CD4-positive, alpha-beta T cell treated with Interferon gamma for 1 hour (primary cell): ENCODE results near the gene SKP1.
A peak's percentile ranks its signal among the peaks of the same experiment; 100 is the strongest.

ENCODE experiments used
- DNase-seq: peaks from one replicate; pipeline ENCODE4 v3.0.0-alpha.2; 2020

Gene SKP1

DNA sequence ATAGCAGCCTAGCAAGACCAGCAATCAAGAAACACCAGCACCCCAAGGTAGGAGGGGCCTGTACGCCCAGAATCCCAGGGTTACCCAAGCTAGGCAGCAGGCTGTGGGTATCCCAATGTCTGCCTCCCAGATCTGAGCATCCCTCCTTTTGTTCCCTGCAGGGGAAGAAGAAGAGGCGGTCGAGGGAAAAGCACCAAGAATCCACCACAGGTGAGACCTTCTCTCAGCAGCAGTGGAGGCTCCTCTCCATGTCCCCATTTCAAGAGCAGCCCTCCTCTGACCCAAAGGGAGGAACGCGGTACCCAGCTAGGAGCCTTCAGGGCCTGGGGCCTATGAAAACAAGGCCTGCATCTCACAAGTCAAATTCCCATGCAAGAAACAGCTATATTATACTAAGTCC is 33.3 kb downstream of the SKP1 start:
- DNase-seq = no peak

DNA sequence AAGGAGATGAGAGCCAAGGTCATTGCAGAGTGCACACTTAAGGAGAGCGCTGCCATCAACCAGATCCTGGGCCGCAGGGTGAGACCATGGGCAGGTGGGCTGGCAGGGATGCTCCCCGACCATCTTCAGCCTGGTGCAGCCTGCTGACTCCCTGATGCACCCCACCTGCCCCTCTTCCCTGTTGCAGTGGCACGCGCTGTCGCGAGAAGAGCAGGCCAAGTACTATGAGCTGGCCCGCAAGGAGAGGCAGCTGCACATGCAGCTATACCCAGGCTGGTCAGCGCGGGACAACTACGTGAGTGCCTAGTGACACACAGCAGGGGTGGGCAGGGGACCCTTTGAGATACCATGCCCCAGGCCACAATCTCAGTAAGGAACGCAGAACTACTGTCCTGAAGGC is 33.9 kb downstream of the SKP1 start:
- DNase-seq = no peak

DNA sequence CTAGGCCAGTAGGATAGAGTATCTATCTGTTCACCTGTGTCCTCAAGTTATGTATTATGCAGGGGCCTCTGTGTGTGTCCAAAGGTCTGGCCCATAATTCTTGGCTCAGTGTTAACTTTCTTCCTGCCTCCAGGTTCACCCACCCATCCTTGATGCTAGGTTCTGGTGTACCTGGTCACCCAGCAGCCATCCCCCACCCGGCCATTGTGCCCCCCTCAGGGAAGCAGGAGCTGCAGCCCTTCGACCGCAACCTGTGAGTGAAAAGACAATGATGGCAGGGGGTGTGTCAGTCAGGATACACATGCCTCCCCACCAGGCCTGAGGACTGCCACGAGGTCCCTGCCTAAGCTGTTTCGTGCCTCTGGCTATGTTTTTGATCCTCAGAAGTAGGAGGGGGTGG is 34.7 kb downstream of the SKP1 start:
- no peak for DNase-seq

DNA sequence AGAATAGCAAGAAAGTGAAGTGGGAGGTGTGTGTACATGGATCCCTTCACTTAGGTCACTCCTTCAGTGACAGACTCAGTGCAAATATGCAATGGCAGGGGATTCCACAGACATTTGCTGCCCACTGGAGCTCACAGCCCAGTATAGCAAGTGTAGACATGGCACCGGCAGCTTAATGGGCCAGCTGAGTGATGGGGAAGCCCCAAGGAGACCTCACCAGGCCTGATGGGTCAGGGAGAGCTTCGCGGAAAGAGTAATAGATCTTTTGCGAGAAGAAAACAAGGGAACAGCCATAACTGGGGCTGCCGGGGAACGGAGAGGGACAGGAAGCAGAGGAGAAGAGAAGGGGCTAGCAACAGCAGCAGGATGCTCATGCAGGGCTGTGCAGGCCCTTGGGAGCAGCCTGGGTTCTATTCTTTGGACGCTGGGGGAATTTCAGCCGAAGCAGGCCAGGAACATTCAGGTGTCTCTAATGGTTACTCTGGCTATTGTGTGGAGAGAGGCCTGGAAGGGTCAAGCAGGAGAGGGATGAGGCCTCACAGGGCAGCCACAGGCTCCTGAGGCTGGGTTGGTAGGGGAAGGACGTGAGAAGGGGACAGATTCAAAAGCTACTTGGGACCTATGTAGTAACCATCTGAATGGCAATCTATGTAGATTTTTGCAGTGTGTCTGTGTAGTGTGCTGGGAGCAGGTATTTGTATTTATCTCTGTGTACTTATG is 35.3 kb downstream of the SKP1 start:
- no peak for DNase-seq

DNA sequence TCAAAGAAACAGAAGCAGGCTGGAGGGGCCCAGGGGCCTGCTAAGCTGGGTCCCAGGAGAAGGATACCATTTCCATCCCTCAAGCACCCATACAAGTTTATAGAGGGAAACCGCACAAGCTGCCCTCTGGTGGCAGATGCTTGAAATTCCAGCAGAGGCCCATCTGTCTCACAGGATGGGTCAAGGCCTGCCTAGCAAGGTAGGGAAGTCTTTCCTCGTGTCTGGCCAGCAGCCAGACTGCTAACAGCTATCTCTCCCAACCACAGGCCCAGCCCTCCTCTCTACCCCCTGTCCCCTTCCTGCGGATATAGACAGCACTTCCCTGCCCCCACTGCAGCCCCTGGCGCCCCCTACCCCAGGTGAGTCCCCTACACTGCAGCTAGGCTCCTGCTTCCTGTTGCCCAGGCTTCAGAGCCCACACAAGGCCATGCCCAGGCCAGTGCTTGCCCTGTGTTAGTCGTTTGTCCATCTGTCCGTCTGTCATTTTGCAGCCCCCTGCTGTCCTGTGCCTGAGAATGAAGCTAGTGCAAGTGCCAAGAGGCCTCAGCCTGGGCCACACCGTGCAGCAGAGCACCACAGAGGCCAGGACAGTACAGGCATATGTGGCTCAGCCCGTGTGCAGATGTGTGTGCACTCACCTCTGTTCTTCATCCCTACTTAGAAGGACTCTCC is 36.1 kb downstream of the SKP1 start:
- DNase-seq = peak; percentile 66

DNA sequence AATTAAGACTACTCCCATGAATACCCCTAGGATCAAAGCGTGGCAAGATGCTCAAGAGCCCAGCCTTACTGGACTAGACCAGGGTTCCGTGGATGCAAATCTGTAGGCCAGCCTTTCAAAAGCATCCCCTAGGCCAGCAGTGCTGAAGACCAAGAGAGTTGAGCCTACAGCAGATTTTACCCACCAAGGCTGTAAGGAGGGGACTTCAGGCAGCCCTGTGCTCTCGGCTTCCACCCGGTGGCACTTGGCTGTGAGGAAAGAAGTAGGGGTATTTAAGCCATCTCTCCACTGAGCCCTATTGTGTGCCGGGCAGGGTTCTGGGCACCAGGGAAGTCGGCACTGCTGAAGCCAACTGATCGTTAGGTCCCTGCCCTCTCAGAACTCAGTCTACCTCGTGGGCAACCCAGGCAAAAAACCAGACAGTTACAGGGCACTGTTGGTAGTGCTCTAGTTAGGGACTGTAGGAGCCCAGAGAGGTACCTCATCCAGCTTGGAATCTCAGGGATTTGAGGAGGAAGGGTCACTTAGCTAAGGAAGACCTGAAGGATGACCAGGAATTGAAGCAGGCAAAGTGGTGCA is 36.8 kb downstream of the SKP1 start:
- no peak for DNase-seq

DNA sequence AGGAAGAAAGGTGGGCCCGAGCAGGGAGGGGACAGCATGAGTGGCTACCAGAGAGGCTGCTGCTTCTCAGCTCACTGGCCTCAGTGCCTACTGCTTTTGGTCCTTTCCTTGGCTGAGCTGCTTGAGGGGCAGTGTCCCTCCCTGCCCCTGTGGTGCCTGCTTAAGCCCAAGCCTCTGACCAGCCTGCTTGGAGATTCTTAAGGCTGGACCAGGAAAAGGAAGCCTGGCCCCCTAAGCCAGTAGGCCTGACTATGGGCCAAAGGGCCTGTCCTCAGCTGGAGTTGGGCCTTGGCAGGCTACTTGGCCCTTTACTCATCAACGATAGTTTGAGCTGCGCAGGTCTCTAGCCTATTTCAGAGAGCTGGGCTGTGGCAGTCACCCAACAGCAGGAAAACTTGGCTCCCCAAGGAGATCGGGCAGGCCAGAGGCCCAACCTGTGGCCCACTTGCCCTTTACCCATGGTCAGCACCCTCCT is 37.3 kb downstream of the SKP1 start:
- no peak for DNase-seq

DNA sequence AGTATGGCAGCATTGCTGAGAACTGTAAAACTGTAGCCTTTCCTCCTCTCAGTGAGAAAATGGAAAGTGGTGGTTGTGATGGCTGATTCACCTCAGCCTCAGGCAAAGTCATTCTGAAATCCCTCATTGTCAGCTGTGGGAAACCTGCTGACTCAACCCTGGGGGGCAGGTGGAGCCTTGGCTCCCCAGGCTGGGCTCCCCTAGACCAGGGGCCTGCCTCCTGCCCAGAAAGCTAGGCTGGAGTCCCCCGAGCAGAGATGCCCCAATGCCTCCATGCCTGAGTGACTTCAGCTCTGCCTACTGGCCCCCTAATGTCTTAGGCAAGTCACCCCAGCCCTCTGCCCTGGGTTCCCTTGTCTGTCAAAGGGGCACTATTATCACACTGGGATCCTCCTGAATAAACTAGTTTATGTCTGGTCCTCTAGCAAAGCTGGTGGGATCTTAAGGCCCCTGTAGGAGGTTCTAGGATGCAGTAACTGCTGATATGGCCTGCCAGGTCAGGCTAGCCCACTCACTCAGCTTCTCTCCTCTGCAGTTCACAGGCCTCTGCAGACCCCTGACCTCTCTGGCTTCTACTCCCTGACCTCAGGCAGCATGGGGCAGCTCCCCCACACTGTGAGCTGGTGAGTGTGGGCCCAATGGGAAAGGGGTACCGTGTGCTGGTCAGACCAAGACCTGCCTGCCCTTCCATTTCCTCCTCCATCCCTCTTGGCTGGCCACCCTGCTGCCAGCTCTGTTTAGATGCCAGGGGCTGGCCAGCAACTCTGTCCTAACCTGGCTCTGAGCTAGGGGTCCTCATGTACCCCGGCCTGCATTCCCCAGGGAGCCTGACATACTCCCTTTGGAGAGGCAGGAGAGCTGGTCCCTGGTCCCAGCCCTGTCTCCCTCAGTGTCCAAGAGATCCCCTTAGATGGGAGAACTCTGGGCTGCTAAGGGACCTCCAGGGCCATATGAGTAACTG is 38.1 kb downstream of the SKP1 start:
- DNase-seq = no peak

DNA sequence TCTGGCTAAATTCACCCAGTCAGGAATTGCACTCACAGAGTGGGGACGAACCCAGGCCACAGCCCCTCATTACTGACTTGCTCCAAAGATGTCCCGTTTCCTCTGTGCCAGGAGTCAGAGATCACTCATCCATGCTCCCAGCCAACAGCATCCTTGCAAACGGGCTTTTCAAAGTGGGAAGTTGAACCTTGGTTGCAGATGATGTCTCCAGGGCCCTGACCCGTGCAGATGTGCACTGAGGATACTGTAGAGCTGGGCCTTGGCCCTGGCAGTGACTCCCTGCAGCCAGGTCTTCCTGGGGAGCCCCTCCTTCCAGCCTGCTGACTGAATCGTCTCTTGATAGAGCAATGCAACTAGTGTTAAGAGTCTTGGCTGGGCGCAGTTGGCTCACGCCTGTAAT is 40.0 kb downstream of the SKP1 start:
- DNase-seq = no peak

DNA sequence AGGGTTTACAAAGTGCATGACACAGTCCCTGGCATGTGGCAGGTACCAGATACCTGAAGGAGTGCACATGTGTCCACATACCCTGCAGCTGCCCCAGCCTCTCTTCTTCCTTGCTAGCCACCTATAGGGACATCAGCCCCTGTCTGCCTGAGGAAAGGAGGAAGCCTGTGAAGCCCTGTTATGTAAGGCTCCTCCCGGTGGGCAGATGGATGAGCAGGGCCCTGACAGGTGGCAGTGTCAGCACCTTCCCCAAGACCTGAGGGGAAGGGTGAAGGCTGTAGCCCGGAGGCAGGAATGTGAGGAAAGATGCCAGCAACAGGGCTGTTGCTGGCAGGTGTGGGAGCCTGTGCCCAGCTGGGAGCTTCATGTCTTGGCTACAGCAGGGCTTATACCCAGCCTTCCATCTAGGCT is 40.5 kb downstream of the SKP1 start:
- no peak for DNase-seq

DNA sequence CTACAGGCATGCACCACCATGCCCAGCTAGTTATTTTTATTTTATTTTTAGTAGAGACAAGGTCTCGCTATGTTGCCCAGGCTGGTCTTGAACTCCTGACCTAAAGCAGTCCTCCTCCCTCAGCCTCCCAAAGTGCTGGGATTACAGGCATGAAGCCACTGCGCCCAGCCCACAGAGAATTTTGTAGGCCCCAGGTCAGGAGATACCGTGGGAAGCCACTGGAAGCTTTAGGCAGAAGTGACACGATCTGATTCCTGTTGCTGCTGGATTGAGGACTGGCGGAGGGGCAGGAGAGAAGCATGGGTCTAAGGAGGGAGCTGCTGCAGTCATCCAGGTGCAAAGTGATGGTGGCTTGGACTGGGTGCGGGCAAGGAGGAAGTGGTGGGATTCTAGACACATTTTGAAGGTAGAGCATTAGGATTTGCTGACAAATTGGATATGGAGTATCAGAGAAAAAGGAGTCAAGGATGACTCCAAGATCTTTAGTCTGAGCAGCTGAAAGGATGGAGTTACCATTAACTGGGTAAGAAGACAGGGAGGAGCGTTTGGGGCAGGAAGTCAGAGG is 41.6 kb downstream of the SKP1 start:
- no peak for DNase-seq

DNA sequence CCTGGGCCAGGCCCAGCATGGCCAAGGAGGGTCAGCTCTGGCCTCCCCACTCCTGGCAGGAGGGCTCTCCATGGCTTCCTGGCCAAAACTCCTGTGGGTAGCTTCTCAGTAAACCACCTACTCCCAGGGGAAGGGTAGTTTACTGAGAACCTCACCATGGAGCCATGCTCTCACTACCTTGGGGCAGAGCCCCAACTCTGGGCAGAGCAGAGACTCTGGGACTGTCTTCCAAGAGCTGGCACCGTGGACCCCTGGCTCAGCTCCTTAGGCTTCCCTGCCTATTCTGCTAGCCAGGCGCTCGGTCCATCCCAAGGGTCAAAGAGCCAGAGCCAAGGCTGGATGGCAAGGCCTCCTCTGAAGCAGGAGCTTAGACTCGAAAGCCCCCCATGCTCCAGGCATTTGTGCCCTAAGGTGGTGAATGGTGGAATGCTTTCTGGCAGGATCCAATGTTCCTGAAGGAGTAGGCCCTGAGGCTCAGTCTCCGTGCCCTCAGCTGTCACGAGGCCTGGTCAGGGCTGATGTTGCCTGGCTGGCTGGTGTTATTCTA is 42.7 kb downstream of the SKP1 start:
- no peak for DNase-seq

DNA sequence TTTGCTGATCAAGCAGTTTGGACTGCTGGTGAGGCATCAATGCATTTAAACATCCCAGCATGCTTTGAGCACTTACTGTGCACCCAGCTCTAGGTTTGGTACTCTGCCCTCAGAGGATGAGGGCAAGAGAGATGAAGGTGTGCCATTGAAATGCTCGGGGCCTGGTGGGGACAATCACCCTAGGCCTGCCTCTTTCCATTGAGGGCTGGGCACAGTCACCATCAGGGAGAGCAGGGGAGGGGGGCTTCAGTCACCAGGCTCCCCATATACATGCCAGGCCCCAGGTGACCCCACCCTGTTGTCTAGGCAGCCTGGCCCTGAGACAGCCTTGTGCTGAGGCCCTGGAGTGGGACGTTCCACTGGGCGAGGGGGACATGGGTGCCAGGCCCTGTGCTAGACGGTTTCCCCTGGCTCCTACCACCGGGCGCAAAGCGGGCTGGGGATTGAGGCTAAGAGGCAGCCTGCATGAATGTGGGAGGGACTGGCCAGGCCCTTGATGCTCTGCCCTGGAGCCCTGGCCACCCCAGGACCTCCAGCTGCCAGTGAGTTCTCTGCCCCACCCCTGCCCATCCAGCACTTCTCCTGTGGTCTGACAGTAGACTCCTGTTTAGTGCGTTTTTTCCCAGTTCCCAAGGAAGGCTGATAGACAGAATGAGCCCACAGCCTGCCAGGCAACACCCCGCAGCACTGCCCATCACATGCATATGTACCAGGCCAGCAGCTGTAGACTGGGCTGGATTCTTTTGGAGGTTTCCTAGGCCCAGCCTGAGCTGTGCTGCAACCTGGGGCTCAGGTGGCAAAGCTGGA is 43.4 kb downstream of the SKP1 start:
- no peak for DNase-seq

DNA sequence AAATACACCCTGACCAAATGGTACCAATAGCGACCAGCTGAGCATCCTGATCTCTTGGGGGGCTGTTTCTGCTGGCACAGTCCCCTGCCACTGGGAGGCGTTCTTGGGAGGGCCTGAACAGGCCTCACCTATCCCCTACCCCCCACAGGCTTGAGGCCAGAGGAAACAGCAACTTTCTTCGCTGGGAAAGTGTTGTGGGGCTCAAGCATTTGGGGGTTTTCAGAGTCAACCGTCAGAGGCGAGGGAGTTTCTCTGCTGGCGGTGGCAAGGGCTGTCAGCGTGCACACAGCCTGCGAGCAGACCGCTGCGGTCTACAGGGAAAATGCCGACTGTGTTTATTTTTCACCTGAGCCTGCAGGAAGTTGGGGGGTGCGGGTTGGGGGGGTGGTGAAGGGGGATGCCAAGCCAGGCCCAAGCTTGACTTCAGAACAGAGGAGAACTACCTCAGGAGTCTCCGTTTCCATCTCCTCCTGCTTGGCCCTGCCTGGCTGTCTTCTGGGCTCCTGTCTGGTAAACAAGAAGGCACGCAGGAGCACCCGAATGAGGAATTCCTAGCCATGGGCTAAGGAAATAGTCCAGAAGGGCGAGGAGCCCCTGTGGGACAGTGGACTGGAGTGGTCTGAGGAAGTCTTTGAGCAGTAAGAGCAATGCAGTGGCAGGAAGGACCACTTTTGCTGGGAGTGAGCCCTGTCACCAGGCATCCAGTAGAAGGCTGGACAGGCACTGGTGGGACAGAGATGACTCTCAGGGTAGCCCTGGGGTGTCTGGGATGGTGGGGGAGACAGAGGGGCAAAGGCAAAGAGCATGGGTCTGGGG is 44.2 kb downstream of the SKP1 start:
- DNase-seq = peak; percentile 87

DNA sequence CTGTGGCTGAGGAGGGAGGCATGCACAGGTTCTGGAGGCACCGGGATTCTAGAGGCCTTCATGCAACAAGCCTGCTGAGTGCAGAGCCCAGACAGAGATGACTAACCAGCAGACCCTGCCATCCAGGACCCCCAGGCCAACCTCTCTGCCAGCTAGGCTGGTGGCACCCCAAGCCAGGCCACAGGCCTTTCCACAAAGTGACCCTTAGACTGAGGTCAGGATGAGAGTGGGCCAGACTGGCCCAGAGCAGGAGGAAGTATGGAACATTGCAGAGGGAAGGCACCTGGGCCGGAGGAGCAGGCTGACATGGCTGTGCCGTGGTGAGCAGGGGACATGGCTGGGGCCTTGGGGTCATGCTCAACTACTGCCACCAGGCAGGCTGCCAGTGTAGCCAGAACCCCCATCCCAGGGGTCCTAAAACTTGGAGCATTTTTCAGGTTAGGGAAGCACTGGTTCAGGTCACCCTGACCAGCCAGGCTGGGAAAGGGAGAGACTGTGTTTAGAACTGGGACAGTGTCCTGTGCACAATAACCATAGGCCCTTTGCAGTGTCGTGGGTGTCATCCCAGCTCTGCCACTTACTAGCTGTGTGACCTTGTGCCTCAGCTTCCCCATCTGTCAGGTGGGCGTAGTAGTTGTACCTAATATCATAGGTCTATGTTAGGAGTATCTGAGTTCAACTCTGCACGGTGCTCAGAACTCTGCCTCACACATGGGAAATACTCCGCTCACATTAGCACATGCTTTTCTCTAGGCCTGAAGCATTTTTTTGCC is 45.0 kb downstream of the SKP1 start:
- no peak for DNase-seq

DNA sequence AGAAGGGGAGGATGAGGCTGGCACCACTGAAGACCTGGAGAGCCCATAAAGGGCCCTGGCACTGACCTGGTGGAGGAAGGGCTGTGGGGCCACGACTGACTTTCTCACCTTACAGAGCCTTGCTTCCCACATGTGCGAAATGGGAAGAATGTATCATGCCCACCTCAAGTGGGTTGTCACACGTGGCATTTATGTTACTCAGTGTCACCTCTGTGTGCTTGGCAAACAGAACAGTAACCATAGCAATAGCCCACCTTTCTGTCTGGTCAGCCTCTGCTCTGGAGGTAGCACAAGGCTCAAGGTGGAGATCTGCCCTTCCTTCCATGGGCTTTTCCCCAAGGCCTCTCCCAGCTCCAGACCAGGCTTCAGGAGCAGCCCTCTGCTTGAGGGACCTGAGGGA is 45.6 kb downstream of the SKP1 start:
- DNase-seq = no peak

DNA sequence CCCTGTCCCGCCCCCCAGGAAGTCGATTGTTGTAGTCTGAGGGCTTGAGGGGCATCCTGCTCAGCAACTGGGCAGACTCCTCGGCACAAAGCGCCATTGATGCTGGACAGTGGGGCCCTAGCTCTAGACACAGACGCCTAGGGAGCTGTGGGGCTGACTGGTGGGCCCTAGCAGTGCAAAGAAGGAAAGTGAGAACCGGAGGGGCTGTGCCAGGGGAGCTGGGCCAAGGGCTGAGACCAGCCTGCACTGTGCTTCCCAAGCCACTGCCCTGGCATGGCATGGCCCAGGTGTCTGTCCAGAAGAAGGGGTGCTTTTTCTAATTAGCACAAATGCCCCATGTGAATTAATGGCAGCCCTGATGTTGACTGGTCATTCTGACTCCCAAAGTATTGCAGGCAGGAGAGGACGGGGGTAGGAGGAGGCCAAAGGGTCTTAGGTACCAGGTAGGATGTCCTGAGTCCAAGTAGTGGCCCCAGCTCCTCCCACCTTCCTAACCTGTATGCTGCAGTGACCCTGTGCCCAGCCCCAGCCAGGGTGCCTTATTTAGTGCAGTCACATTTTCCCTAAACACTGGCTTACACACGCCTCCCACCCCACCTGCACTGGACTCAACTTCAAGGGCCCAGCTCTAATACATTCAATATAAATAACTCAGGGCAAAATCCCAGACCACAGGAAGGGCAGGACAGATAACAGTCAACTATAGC is 46.4 kb downstream of the SKP1 start:
- DNase-seq = no peak

DNA sequence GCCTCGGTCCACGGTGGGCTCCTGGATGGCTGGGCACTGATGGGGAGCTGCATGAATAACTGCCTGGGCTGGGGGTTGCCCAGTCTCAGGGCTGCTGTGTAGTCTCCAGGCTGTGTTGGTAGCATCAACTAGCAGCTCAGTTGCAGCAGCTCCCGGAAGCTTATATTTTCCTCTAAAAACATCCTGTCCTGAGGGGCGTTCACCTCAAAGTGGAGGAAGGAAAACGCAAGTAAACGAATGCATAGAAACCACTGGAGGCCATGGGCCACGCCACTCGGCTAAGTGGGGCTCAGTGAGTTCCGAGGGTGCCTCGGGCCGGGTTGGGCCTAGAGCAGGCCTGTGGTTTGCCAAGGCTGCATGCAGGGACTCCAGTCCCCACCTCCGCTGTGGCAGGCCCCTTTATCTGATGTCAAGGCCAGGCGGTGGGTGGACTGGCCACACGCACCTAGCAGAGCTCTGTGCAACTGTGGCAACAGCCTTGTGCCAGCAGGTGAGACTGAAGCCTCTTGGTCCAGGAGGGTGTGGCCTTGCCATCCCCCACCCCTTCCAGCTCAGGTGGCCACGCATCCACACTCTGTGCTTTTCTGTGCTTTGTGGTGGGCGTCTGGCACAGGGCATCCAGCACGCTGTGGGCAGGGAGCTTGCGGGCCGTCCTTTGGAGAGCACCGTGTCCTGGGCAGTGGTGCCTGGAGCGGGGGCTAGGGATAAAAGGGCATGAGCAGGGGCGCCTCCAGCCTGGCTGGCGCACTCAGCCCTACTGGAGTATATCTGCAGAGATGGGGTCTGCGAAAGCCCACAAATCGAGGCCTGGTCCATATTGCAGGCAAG is 47.1 kb downstream of the SKP1 start:
- no peak for DNase-seq
